K562 (cell line): ENCODE measurements around the gene MYO15B. TPM values are rescaled to one million over a fixed set of nuclear protein-coding genes. Genes with fewer than 3 reads are reported as not detected.

Experiments used
- BCOR ChIP-seq: fragments of 450-650 bp; IDR thresholded peaks from 2 replicates; pipeline ENCODE4 v1.6.1; 2016
- EWSR1 ChIP-seq: fragments of 450-650 bp; IDR thresholded peaks from 2 replicates; pipeline ENCODE4 v1.6.1; 2018; ENCODE audit warnings: borderline replicate concordance, mild to moderate bottlenecking, low read depth, moderate library complexity; ENCODE audit not compliant: partially characterized antibody
- HEY1 ChIP-seq: fragments of 250-450 bp; sonication (Bioruptor Pico); IDR thresholded peaks from 2 replicates; pipeline ENCODE4 v1.5.0; 2020; ENCODE audit warnings: mild to moderate bottlenecking, moderate library complexity, borderline replicate concordance
- KLF10 ChIP-seq: fragments of 250-450 bp; sonication (Bioruptor Pico); IDR thresholded peaks from 2 replicates; pipeline ENCODE4 v1.6.1; 2021; ENCODE audit warnings: matching md5 sums
- NBN ChIP-seq: fragments of 450-650 bp; IDR thresholded peaks from 2 replicates; pipeline ENCODE4 v1.6.1; 2016; ENCODE audit warnings: low read depth, mild to moderate bottlenecking
- NELFE ChIP-seq: IDR thresholded peaks from 2 replicates; pipeline ENCODE4 v1.6.1; 2011; ENCODE audit warnings: mild to moderate bottlenecking; ENCODE audit not compliant: insufficient read depth, insufficient read length
- NR4A1 ChIP-seq, 2 experiments: fragments of 250-450 bp in 1 of 2; fragments of 450-650 bp in 1 of 2; sonication (Bioruptor Pico) in 1 of 2; IDR thresholded peaks; 2 replicates each; pipeline versions ENCODE4 v1.4.0 to v1.6.1; 2016 to 2020; ENCODE audit warnings: mild to moderate bottlenecking in 2 of 2, missing compliant biosample characterization in 1 of 2, missing genetic modification characterization in 1 of 2, moderate library complexity in 1 of 2
- RAD21 ChIP-seq, 2 experiments: fragments of 250-450 bp in 1 of 2; fragments of 450-650 bp in 1 of 2; sonication (Bioruptor Pico) in 1 of 2; formaldehyde crosslinking in 1 of 2; IDR thresholded peaks in 1 of 2; conservative IDR thresholded peaks in 1 of 2; 2 replicates each; pipeline versions ENCODE4 v1.4.0 to v1.8.0; 2020 to 2022; ENCODE audit warnings: mild to moderate bottlenecking in 2 of 2, moderate library complexity in 1 of 2
- TARDBP ChIP-seq: fragments of 450-650 bp; IDR thresholded peaks from 2 replicates; pipeline ENCODE4 v1.6.1; 2016
- U2AF2 ChIP-seq: fragments of 200-400 bp; formaldehyde crosslinking; optimal IDR thresholded peaks from 2 replicates; pipeline ENCODE3; 2017; ENCODE audit warnings: low read depth, mild to moderate bottlenecking, low read length
- XRCC5 ChIP-seq: fragments of 200-400 bp; formaldehyde crosslinking; IDR thresholded peaks from 2 replicates; pipeline ENCODE4 v1.6.1; 2017; ENCODE audit warnings: low read depth, mild to moderate bottlenecking, low read length
- ZKSCAN1 ChIP-seq: fragments of 150-350 bp; IDR thresholded peaks from 2 replicates; pipeline ENCODE4 v1.6.1; 2016; ENCODE audit warnings: low read depth, low read length
- ZNF764 ChIP-seq: fragments of 250-450 bp; sonication (Bioruptor Pico); IDR thresholded peaks from 2 replicates; pipeline ENCODE4 v1.4.0; 2020; ENCODE audit warnings: low read depth, mild to moderate bottlenecking, moderate library complexity
- ZSCAN32 ChIP-seq: fragments of 450-650 bp; formaldehyde crosslinking; IDR thresholded peaks from 2 replicates; pipeline ENCODE4 v1.4.0; 2020; ENCODE audit warnings: mild to moderate bottlenecking, moderate library complexity
- polyA plus RNA-seq, 8 experiments: library from polyadenylated mRNA; depleted of rRNA in 4 of 8; stranded (reverse) in 5 of 8; unstranded in 3 of 8; fragments of >200 nt; fragmentation: Nextera tagmentation in 2 of 8; fragmentation: Illumina TruSeq in 1 of 8; extraction: Ambion mirVana in 2 of 8; extraction: Trizol in 1 of 8; gene quantifications; 2 replicates each; pipeline versions ENCODE4 v1.2.1 to v1.2.3, GENCODE V29; 2011 to 2014; ENCODE audit warnings: inconsistent platforms in 1 of 8, missing spikeins in 1 of 8
- total RNA-seq, 7 experiments: library from RNA; depleted of rRNA in 6 of 7; stranded (reverse); fragments of >200 nt in 6 of 7; fragmentation: Illumina TruSeq in 2 of 7; extraction: Trizol in 2 of 7; gene quantifications; 2 replicates each; pipeline versions ENCODE4 v1.2.1 to v1.2.3, GENCODE V29; 2011 to 2021; ENCODE audit warnings: low replicate concordance in 1 of 7
- TF ChIP-seq, protein P1 (sequence below), 2 experiments: fragments of 450-650 bp; formaldehyde crosslinking in 1 of 2; IDR thresholded peaks; 2 replicates each; pipeline versions ENCODE4 v1.4.0 to v1.6.1; 2014 to 2020; ENCODE audit warnings: mild to moderate bottlenecking in 2 of 2, borderline replicate concordance in 1 of 2, low read depth in 1 of 2
- TF ChIP-seq, protein P2 (sequence below), 2 experiments: IDR thresholded peaks; 2 replicates each; pipeline ENCODE4 v1.6.1; 2012; ENCODE audit warnings: improper control_type of control experiment in 2 of 2, low read depth in 2 of 2, low read length in 2 of 2, borderline replicate concordance in 1 of 2

MYO15B gene
- total and polyA plus RNA-seq, 9 of the 15 experiments (the other 6 are each of a cell fraction or from before 2014, with no cell fraction given): 0.05 to 3.1 (median 0.83) TPM; not detected in 2

DNA sequence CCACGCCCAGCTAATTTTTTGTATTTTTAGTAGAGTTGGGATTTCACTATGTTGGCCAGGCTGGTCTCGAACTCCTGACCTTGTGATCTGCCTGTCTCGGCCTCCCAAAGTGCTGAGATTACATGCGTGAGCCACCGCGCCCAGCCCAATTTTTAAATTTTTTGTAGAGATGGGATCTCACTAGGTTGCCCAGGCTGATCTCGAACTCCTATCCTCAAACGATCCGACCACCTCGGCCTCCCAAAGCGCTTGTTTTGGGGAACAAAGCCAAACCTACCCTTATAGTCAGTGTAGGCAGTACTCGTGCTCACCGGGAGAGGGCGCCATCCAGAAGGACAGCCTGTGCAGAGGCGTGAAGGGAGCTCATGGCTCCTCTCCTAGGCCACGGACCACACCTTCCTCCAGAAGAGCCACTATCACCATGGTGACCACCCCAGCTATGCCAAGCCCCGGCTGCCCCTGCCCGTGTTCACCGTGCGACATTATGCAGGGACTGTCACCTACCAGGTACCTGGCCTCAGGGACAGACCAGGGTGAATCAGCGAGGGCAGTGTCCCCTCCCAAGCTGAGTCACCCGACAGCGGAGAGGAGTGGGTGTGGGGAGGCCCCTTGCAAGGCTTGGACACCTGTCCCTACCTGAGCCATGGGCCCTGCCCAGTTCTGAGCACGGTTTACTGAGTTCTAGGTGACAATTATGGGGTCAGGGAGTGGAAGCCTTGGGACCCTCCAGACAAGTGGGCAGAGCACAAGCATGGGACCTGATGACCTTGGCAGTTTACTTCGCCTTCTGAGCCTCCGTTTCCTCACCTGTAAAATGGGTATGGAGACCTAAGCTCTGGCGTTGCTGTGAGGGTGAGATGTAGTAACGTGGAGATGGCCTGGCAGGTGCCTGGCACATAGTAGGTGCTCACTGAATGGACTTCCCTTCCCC is 13.7 kb downstream of the MYO15B start (continued):
- TF ChIP-seq, protein P1, sequence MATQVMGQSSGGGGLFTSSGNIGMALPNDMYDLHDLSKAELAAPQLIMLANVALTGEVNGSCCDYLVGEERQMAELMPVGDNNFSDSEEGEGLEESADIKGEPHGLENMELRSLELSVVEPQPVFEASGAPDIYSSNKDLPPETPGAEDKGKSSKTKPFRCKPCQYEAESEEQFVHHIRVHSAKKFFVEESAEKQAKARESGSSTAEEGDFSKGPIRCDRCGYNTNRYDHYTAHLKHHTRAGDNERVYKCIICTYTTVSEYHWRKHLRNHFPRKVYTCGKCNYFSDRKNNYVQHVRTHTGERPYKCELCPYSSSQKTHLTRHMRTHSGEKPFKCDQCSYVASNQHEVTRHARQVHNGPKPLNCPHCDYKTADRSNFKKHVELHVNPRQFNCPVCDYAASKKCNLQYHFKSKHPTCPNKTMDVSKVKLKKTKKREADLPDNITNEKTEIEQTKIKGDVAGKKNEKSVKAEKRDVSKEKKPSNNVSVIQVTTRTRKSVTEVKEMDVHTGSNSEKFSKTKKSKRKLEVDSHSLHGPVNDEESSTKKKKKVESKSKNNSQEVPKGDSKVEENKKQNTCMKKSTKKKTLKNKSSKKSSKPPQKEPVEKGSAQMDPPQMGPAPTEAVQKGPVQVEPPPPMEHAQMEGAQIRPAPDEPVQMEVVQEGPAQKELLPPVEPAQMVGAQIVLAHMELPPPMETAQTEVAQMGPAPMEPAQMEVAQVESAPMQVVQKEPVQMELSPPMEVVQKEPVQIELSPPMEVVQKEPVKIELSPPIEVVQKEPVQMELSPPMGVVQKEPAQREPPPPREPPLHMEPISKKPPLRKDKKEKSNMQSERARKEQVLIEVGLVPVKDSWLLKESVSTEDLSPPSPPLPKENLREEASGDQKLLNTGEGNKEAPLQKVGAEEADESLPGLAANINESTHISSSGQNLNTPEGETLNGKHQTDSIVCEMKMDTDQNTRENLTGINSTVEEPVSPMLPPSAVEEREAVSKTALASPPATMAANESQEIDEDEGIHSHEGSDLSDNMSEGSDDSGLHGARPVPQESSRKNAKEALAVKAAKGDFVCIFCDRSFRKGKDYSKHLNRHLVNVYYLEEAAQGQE (IDR thresholded peaks at IDR 0.05; ENCODE audit: borderline replicate concordance): peak; percentile 51; the same call in 1 of the 2 replicates
- TF ChIP-seq, protein P1 (CRISPR knock-in tag; IDR thresholded peaks at IDR 0.05; ENCODE audit: low read depth): no peak
- no peak for TF ChIP-seq NR4A1 (CRISPR knock-in tag; IDR thresholded peaks at IDR 0.05)
- no peak for TF ChIP-seq NR4A1 (tag; IDR thresholded peaks at IDR 0.05)
- TF ChIP-seq, protein P2, sequence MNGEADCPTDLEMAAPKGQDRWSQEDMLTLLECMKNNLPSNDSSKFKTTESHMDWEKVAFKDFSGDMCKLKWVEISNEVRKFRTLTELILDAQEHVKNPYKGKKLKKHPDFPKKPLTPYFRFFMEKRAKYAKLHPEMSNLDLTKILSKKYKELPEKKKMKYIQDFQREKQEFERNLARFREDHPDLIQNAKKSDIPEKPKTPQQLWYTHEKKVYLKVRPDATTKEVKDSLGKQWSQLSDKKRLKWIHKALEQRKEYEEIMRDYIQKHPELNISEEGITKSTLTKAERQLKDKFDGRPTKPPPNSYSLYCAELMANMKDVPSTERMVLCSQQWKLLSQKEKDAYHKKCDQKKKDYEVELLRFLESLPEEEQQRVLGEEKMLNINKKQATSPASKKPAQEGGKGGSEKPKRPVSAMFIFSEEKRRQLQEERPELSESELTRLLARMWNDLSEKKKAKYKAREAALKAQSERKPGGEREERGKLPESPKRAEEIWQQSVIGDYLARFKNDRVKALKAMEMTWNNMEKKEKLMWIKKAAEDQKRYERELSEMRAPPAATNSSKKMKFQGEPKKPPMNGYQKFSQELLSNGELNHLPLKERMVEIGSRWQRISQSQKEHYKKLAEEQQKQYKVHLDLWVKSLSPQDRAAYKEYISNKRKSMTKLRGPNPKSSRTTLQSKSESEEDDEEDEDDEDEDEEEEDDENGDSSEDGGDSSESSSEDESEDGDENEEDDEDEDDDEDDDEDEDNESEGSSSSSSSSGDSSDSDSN (IDR thresholded peaks at IDR 0.05; ENCODE audit: borderline replicate concordance in 1 of 2, low read depth in 2 of 2, low read length in 2 of 2): no peak
- TF ChIP-seq TARDBP: peak; percentile 74
- no peak for TF ChIP-seq KLF10 (CRISPR knock-in tag)
- TF ChIP-seq NELFE: no peak
- TF ChIP-seq ZNF764 (CRISPR knock-in tag): no peak
- peak; percentile 88 for TF ChIP-seq XRCC5
- TF ChIP-seq ZSCAN32 (CRISPR knock-in tag): no peak
- TF ChIP-seq ZKSCAN1: peak; percentile 91
- 0 out of 2 replicates have a peak, but pooled peaks have one; percentile 65 for TF ChIP-seq NBN
- no peak for TF ChIP-seq HEY1
- TF ChIP-seq U2AF2: no peak
- TF ChIP-seq RAD21 (CRISPR knock-in tag; conservative IDR thresholded peaks at IDR 0.05 in 1 of 2, IDR thresholded peaks at IDR 0.05 in 1 of 2): peak; percentile 31 to 72
- peak; percentile 77 for TF ChIP-seq BCOR
- no peak for TF ChIP-seq EWSR1
